B cell (primary cell): ENCODE measurements around the gene SNAPC5. TPM values are rescaled to one million over a fixed set of nuclear protein-coding genes. Genes with fewer than 3 reads are reported as not detected.

Source experiments
- ATAC-seq: fragments of 200-7000 bp; cut with Tn5 transposase; one replicate; pipeline ENCODE4 v1.10.0; 2021; ENCODE audit warnings: low read depth, mild to moderate bottlenecking, moderate number of reproducible peaks, moderate library complexity
- CTCF ChIA-PET: fragments of 350-600 bp; sonication (Branson Sonifier 250); formaldehyde crosslinking; loops from one replicate; lab custom pipeline; 2021; ENCODE audit warnings: antibody characterized with exemption, inconsistent platforms; lab: Charles Lee
- POLR2A ChIA-PET: fragments of 350-600 bp; sonication (Branson Sonifier 250); formaldehyde crosslinking; loops from one replicate; lab custom pipeline; 2021; ENCODE audit warnings: antibody characterized with exemption; lab: Charles Lee
- DNase-seq: peaks from one replicate; pipeline ENCODE4 v3.0.0; 2013
- H2AFZ ChIP-seq: 2 replicates; pipeline ENCODE4 v1.6.1; 2012; ENCODE audit warnings: mild to moderate bottlenecking, low read depth, low read length; ENCODE audit not compliant: insufficient read depth, poor library complexity, severe bottlenecking
- H3K27ac ChIP-seq, 2 donors: 1 replicate in 1 of 2; 2 replicates in 1 of 2; pipeline ENCODE4 v1.5.1; 2012 to 2013; ENCODE audit warnings: low read length in 2 of 2, mild to moderate bottlenecking in 2 of 2, moderate library complexity in 1 of 2
- H3K27me3 ChIP-seq, 4 experiments: fragments of 200-600 bp in 1 of 4; sonication (generic) in 1 of 4; replicated peaks in 1 of 4; 1 replicate in 2 of 4; 2 replicates in 2 of 4; pipeline versions ENCODE4 v1.6.1 to v1.7.0; 2013 to 2016; ENCODE audit warnings: low read length in 3 of 4, mild to moderate bottlenecking in 2 of 4, mixed read lengths in 1 of 4, moderate library complexity in 1 of 4; ENCODE audit not compliant: insufficient read depth in 4 of 4, control insufficient read depth in 3 of 4; ENCODE audit errors: control extremely low read depth in 1 of 4
- H3K36me3 ChIP-seq, 2 experiments: replicated peaks in 1 of 2; 1 replicate in 1 of 2; 2 replicates in 1 of 2; pipeline versions ENCODE4 v1.6.1 to v1.7.1; 2013; ENCODE audit warnings: low read length in 1 of 2; ENCODE audit not compliant: insufficient read depth in 2 of 2, control insufficient read depth in 1 of 2; ENCODE audit errors: control extremely low read depth in 1 of 2, extremely low read depth in 1 of 2
- H3K4me1 ChIP-seq, 2 donors: fragments of 200-600 bp in 1 of 2; sonication (generic) in 1 of 2; 1 replicate in 1 of 2; 2 replicates in 1 of 2; pipeline versions ENCODE4 v1.5.1 to v1.6.1; 2013 to 2017; ENCODE audit warnings: low read length in 2 of 2; ENCODE audit not compliant: control insufficient read depth in 2 of 2, insufficient read depth in 2 of 2
- H3K4me2 ChIP-seq: replicated peaks from 2 replicates; pipeline ENCODE3; 2012; ENCODE audit warnings: mild to moderate bottlenecking, low read depth, low read length; ENCODE audit not compliant: poor library complexity, severe bottlenecking
- H3K4me3 ChIP-seq, 5 experiments: fragments of 200-600 bp in 1 of 5; sonication (generic) in 1 of 5; 1 replicate in 3 of 5; 2 replicates in 2 of 5; pipeline versions ENCODE4 v1.5.1 to v1.7.0; 2011 to 2016; ENCODE audit warnings: low read length in 4 of 5, mild to moderate bottlenecking in 4 of 5, low read depth in 2 of 5, control low read depth in 1 of 5, moderate library complexity in 1 of 5; ENCODE audit not compliant: insufficient read depth in 1 of 5; ENCODE audit errors: control extremely low read depth in 1 of 5, extremely low read depth in 1 of 5
- H3K79me2 ChIP-seq: fragments of 200-600 bp; sonication (generic); one replicate; pipeline ENCODE4 v1.6.0; 2016; ENCODE audit warnings: low read length; ENCODE audit not compliant: control insufficient read depth, insufficient read depth
- H3K9ac ChIP-seq: fragments of 200-600 bp; sonication (generic); 2 replicates; pipeline ENCODE4 v1.6.1; 2017; ENCODE audit warnings: mild to moderate bottlenecking, low read length, moderate library complexity
- H3K9me3 ChIP-seq, 3 donors: one replicate each; pipeline versions ENCODE4 v1.6.1 to v1.7.1; 2013; ENCODE audit warnings: low read length in 2 of 3; ENCODE audit not compliant: control insufficient read depth in 2 of 3, insufficient read depth in 1 of 3; ENCODE audit errors: control extremely low read depth in 1 of 3
- H4K20me1 ChIP-seq: 2 replicates; pipeline ENCODE4 v1.6.0; 2012; ENCODE audit warnings: mild to moderate bottlenecking, low read length; ENCODE audit not compliant: insufficient read depth, control insufficient read depth, poor library complexity, severe bottlenecking
- H3K27ac Mint-ChIP-seq: one replicate; pipeline ENCODE4 v1.8.0; 2021; ENCODE audit warnings: mixed read lengths
- H3K27me3 Mint-ChIP-seq: one replicate; pipeline ENCODE4 v1.8.0; 2021; ENCODE audit warnings: mixed read lengths
- H3K4me1 Mint-ChIP-seq: one replicate; pipeline ENCODE4 v1.8.0; 2021; ENCODE audit warnings: mixed read lengths
- H3K4me3 Mint-ChIP-seq: one replicate; pipeline ENCODE4 v1.8.0; 2021; ENCODE audit warnings: mixed read lengths
- H3K9me3 Mint-ChIP-seq: one replicate; pipeline ENCODE4 v1.8.0; 2022; ENCODE audit warnings: mixed read lengths; ENCODE audit not compliant: insufficient read depth
- EZH2 ChIP-seq: IDR thresholded peaks from 2 replicates; pipeline ENCODE4 v1.6.1; 2012; ENCODE audit warnings: borderline replicate concordance, low read depth, mild to moderate bottlenecking, moderate library complexity, low read length; ENCODE audit not compliant: insufficient read depth, poor library complexity, severe bottlenecking
- WGBS: methylation state at CpG from one replicate; pipeline ENCODE4 v1.1.5; 2013; ENCODE audit warnings: missing lambda C conversion rate; ENCODE audit not compliant: insufficient coverage; 5-methylcytosine and 5-hydroxymethylcytosine counted together
- intact Hi-C: fragments of 100-400 bp; cut with micrococcal nuclease; formaldehyde crosslinking; loops from one replicate; pipeline ENCODE4 v1.10.0; 2022
- polyA plus RNA-seq: library from polyadenylated mRNA; depleted of rRNA; stranded (reverse); fragments of >200 nt; gene quantifications from 2 replicates; pipeline ENCODE4 v1.2.3, GENCODE V29; 2012
- small RNA-seq: library from RNA; depleted of rRNA; stranded (forward); fragments of <200 nt; gene quantifications from one replicate; pipeline ENCODE3, GENCODE V24; 2012; ENCODE audit warnings: low replicate concordance, low read depth; ENCODE audit not compliant: insufficient read length
- total RNA-seq, 2 donors: library from RNA; stranded (reverse); fragments of 120-200 nt in 1 of 2; gene quantifications; 1 replicate in 1 of 2; 2 replicates in 1 of 2; pipeline versions ENCODE4 v1.2.3 to v1.2.4, GENCODE V29; 2013 to 2022
- TF ChIP-seq, protein P1 (sequence below): fragments of 200-600 bp; IDR thresholded peaks from one replicate; pipeline ENCODE4 v1.8.0; 2022; ENCODE audit warnings: antibody characterized with exemption, mild to moderate bottlenecking

The SNAPC5 gene
- total and polyA plus RNA-seq, 2 donors (not counting 1 experiment from before 2014, with no cell fraction given) = 21.6 to 28.5 TPM

DNA sequence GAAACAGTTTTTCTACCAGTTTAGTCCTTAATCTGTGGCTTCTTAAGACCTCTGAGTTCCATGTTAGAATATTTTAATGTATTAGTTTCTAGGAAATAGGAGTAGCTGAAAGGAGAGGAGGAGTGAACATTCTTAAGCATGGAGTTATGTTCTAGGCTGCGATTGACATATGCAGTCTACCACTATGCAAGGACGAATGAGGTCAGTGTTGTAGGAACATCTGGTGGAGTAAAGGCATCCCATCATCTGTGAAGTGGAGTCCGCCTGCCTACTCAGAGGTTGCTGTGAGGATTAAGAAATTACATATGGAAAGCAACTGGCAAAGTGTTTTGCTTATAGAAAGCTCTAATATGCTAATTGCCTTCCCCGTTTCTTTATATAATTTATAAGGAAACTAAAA lies 45.1 kb downstream of the SNAPC5 start:
- no peaks in the 10 kb centered on the region for H3K27me3 Mint-ChIP-seq
- H4K20me1 ChIP-seq = no peaks in the 10 kb centered on the region
- POLR2A ChIA-PET = no interaction called here
- no peak overlapping the region for H3K27ac Mint-ChIP-seq
- peaks cover 4 to 7% of the 10 kb centered on the region in 2 experiments for H3K36me3 ChIP-seq
- H3K4me1 Mint-ChIP-seq = peaks cover 9% of the 10 kb centered on the region
- H3K4me3 Mint-ChIP-seq = no peak overlapping the region
- no peak overlapping the region for H3K4me2 ChIP-seq
- ATAC-seq (no peak), DNase-seq (no peak)
- TF ChIP-seq, protein P1, sequence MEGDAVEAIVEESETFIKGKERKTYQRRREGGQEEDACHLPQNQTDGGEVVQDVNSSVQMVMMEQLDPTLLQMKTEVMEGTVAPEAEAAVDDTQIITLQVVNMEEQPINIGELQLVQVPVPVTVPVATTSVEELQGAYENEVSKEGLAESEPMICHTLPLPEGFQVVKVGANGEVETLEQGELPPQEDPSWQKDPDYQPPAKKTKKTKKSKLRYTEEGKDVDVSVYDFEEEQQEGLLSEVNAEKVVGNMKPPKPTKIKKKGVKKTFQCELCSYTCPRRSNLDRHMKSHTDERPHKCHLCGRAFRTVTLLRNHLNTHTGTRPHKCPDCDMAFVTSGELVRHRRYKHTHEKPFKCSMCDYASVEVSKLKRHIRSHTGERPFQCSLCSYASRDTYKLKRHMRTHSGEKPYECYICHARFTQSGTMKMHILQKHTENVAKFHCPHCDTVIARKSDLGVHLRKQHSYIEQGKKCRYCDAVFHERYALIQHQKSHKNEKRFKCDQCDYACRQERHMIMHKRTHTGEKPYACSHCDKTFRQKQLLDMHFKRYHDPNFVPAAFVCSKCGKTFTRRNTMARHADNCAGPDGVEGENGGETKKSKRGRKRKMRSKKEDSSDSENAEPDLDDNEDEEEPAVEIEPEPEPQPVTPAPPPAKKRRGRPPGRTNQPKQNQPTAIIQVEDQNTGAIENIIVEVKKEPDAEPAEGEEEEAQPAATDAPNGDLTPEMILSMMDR = no peak
- TF ChIP-seq EZH2 = no peak
- intact Hi-C loops = loop anchor here (10.0 kb wide), 1 partner anchor 48 kb away; no protein-coding TSS in a partner anchor
- CTCF ChIA-PET = no interaction called here
- H3K27me3 ChIP-seq = no peaks in the 10 kb centered on the region
- 92% methylated on average over 3 of the region's 4 CpGs for WGBS
- H3K9me3 Mint-ChIP-seq = no peaks in the 10 kb centered on the region
- no peak overlapping the region for H3K9ac ChIP-seq
- no peaks in the 10 kb centered on the region for H3K79me2 ChIP-seq
- no peaks in the 10 kb centered on the region for H3K9me3 ChIP-seq
- no peak overlapping the region for H3K4me3 ChIP-seq
- no peak overlapping the region for H2AFZ ChIP-seq
- H3K4me1 ChIP-seq = no peaks in the 10 kb centered on the region
- H3K27ac ChIP-seq = no peak overlapping the region

Small RNAs within 50 kb of the gene (small RNA-seq; reads per million reads assigned to genes)
- not detected for gene MIR4512
- not detected for gene RF01159
- gene SNORD16 = not detected
- gene SNORD18A = not detected
- gene SNORD18B = not detected
- not detected for gene SNORD18C

Other genes with a start within 250 kb of the SNAPC5 start
- gene MEGF11, start 244.0 kb downstream of the SNAPC5 start, total RNA-seq = 0.34 TPM in 1 of 2 replicates, not detected in the other
- gene MEGF11, start 244.0 kb downstream of the SNAPC5 start, polyA plus RNA-seq = 0.01 and 0.04 TPM in 2 replicates
- 39.4 and 43.9 TPM in 2 replicates for gene DIS3L, start 204.2 kb downstream of the SNAPC5 start, total RNA-seq
- gene DIS3L, start 204.2 kb downstream of the SNAPC5 start, polyA plus RNA-seq = 13.2 and 17.3 TPM in 2 replicates
- gene TIPIN, start 141.1 kb downstream of the SNAPC5 start, total RNA-seq = 8.8 and 8.9 TPM in 2 replicates
- 3.0 and 4.1 TPM in 2 replicates for gene TIPIN, start 141.1 kb downstream of the SNAPC5 start, polyA plus RNA-seq
- 50.3 and 52.3 TPM in 2 replicates for gene MAP2K1, start 110.8 kb downstream of the SNAPC5 start, total RNA-seq
- 21.6 and 22.8 TPM in 2 replicates for gene MAP2K1, start 110.8 kb downstream of the SNAPC5 start, polyA plus RNA-seq
- gene RPL4, start 7.1 kb upstream of the SNAPC5 start, total RNA-seq = 2,389 and 2,546 TPM in 2 replicates
- 2,474 and 2,691 TPM in 2 replicates for gene RPL4, start 7.1 kb upstream of the SNAPC5 start, polyA plus RNA-seq
- 11.3 and 12.6 TPM in 2 replicates for gene ZWILCH, start 7.6 kb upstream of the SNAPC5 start, total RNA-seq
- 2.8 and 2.9 TPM in 2 replicates for gene ZWILCH, start 7.6 kb upstream of the SNAPC5 start, polyA plus RNA-seq
- gene LCTL, start 68.2 kb upstream of the SNAPC5 start, total RNA-seq = not detected in 2 replicates
- gene LCTL, start 68.2 kb upstream of the SNAPC5 start, polyA plus RNA-seq = not detected in 2 replicates
- gene SMAD6, start 204.5 kb upstream of the SNAPC5 start, total RNA-seq = 0.22 and 0.37 TPM in 2 replicates
- gene SMAD6, start 204.5 kb upstream of the SNAPC5 start, polyA plus RNA-seq = 0.03 TPM in 2 replicates